ENCODE measurements around the gene SPTBN4.

SPTBN4 gene

DNA sequence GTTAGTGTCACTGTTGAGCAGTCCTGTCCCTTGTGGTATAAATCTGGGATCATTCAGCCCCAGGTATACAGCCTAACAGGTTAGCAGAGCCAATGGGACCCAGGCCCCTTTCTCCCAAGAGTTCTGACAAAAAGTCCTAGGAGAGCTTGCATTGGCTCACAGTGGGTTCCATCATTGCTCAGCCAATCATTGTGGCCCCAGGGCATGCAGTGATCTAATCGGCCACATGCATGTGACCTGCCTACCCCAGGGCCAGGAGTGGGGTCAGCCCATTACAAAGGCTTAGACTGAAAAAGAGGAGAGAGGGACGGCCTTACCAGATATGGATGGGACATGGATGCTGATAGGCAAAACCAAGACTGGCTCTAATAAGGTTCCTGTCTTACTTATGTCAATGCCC lies 41.1 kb downstream of the SPTBN4 start:
- Histone ChIP-seq H3K9me2 (replicated peaks; ENCODE audit: insufficient read depth, low read length) (no peaks in the 10 kb centered on the region), H3K79me2 (ENCODE audit: insufficient read depth, low read length) (no peaks in the 10 kb centered on the region), H3K4me3 (ENCODE audit: insufficient read depth, low read length, poor library complexity, severe bottlenecking) (no peak overlapping the region), H3F3A (ENCODE audit: insufficient read depth) (no peaks in the 10 kb centered on the region), H3K4me2 (ENCODE audit: low read depth, low read length, poor library complexity, severe bottlenecking) (no peak overlapping the region), H3K36me3 (ENCODE audit: low read length) (no peaks in the 10 kb centered on the region), H4K20me1 (ENCODE audit: low read depth, low read length) (no peaks in the 10 kb centered on the region), H3K27me3 (ENCODE audit: low read length) (no peaks in the 10 kb centered on the region), H2AFZ (ENCODE audit: low read depth, low read length, severe bottlenecking) (no peak overlapping the region), H3K9ac (ENCODE audit: low read length) (no peak overlapping the region), H3K9me3 (ENCODE audit: insufficient read depth, low read length) (no peaks in the 10 kb centered on the region), H3K27ac (ENCODE audit: low read depth, low read length) (no peak overlapping the region)
- no peak for TF ChIP-seq EZH2phosphoT487 (conservative IDR thresholded peaks at IDR 0.05; ENCODE audit: low read length)
- TF ChIP-seq, protein P1, sequence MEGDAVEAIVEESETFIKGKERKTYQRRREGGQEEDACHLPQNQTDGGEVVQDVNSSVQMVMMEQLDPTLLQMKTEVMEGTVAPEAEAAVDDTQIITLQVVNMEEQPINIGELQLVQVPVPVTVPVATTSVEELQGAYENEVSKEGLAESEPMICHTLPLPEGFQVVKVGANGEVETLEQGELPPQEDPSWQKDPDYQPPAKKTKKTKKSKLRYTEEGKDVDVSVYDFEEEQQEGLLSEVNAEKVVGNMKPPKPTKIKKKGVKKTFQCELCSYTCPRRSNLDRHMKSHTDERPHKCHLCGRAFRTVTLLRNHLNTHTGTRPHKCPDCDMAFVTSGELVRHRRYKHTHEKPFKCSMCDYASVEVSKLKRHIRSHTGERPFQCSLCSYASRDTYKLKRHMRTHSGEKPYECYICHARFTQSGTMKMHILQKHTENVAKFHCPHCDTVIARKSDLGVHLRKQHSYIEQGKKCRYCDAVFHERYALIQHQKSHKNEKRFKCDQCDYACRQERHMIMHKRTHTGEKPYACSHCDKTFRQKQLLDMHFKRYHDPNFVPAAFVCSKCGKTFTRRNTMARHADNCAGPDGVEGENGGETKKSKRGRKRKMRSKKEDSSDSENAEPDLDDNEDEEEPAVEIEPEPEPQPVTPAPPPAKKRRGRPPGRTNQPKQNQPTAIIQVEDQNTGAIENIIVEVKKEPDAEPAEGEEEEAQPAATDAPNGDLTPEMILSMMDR (IDR thresholded peaks at IDR 0.05; ENCODE audit: insufficient read depth, low read length, poor library complexity, severe bottlenecking), result no peak

DNA sequence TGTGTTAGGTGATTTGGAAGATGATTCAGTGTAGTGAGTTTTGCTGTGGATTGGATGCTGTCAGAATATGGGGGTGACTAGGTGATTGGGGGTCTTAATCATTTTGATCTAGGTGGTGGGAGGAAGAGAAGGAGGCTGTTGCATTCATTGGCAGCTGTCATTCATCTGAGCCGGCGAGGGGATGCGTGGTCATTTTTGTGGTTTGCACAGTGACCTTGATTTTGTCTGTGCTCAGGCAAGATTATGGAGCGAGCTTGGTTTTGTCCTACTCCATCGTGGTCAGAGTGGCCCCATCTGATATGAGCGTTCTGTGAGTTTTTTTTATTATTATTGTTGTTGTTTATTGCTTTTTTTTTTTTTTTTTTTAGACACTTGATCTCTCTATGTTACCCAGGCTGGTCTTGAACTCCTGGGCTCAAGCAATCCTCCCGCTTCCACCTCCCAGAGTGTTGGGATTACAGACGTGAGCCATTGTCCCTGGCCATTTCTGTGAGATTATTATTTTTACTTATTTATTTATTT lies 42.0 kb downstream of the SPTBN4 start:
- no peak overlapping the region for H2AFZ ChIP-seq (ENCODE audit: low read depth, low read length, severe bottlenecking)
- H3K27me3 ChIP-seq (ENCODE audit: low read length), result no peaks in the 10 kb centered on the region
- no peaks in the 10 kb centered on the region for H3F3A ChIP-seq (ENCODE audit: insufficient read depth)
- no peak overlapping the region for H3K27ac ChIP-seq (ENCODE audit: low read depth, low read length)
- H3K4me3 ChIP-seq (ENCODE audit: insufficient read depth, low read length, poor library complexity, severe bottlenecking), result no peak overlapping the region
- H3K4me2 ChIP-seq (ENCODE audit: low read depth, low read length, poor library complexity, severe bottlenecking), result no peak overlapping the region
- no peak overlapping the region for H3K9ac ChIP-seq (ENCODE audit: low read length)
- no peaks in the 10 kb centered on the region for H3K9me2 ChIP-seq (replicated peaks; ENCODE audit: insufficient read depth, low read length)
- H4K20me1 ChIP-seq (ENCODE audit: low read depth, low read length), result no peaks in the 10 kb centered on the region
- no peaks in the 10 kb centered on the region for H3K9me3 ChIP-seq (ENCODE audit: insufficient read depth, low read length)
- no peaks in the 10 kb centered on the region for H3K36me3 ChIP-seq (ENCODE audit: low read length)
- TF ChIP-seq, protein P1 (IDR thresholded peaks at IDR 0.05; ENCODE audit: insufficient read depth, low read length, poor library complexity, severe bottlenecking), result no peak
- no peak for TF ChIP-seq EZH2phosphoT487 (conservative IDR thresholded peaks at IDR 0.05; ENCODE audit: low read length)
- no peaks in the 10 kb centered on the region for H3K79me2 ChIP-seq (ENCODE audit: insufficient read depth, low read length)

DNA sequence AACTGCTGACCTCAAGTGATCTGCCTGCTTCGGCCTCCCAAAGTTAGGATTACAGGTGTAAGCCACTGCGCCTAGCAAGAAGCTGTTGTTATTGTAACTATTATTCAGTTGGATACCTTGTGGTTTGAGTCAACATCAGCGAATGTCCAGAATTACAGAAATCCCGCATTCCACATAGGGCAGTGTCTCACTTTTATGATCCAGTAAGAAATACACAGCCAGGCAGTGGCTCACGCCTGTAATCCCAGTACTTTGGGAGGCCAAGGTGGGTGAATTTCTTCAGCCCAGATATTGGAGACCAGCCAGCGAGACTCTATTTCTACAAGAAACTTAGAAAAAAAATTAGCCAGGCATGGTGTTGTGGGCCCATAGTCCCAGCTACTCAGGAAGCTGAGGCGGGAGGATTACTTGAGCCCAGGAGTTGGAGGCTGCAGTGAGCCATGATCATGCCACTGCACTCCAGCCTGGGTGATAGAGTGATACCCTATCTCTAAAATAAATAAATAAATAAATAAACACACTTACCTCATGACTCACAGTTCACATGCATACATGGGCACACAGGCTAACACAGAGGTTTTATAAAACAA lies 43.8 kb downstream of the SPTBN4 start:
- no peak overlapping the region for H3K4me3 ChIP-seq (ENCODE audit: insufficient read depth, low read length, poor library complexity, severe bottlenecking)
- H4K20me1 ChIP-seq (ENCODE audit: low read depth, low read length), result no peaks in the 10 kb centered on the region
- no peaks in the 10 kb centered on the region for H3F3A ChIP-seq (ENCODE audit: insufficient read depth)
- no peak overlapping the region for H3K4me2 ChIP-seq (ENCODE audit: low read depth, low read length, poor library complexity, severe bottlenecking)
- TF ChIP-seq, protein P1 (IDR thresholded peaks at IDR 0.05; ENCODE audit: insufficient read depth, low read length, poor library complexity, severe bottlenecking), result no peak
- TF ChIP-seq EZH2phosphoT487 (conservative IDR thresholded peaks at IDR 0.05; ENCODE audit: low read length), result no peak
- no peak overlapping the region for H2AFZ ChIP-seq (ENCODE audit: low read depth, low read length, severe bottlenecking)
- H3K36me3 ChIP-seq (ENCODE audit: low read length), result no peaks in the 10 kb centered on the region
- no peaks in the 10 kb centered on the region for H3K9me3 ChIP-seq (ENCODE audit: insufficient read depth, low read length)
- no peak overlapping the region for H3K27ac ChIP-seq (ENCODE audit: low read depth, low read length)
- H3K9ac ChIP-seq (ENCODE audit: low read length), result no peak overlapping the region
- no peaks in the 10 kb centered on the region for H3K79me2 ChIP-seq (ENCODE audit: insufficient read depth, low read length)
- no peaks in the 10 kb centered on the region for H3K27me3 ChIP-seq (ENCODE audit: low read length)
- H3K9me2 ChIP-seq (replicated peaks; ENCODE audit: insufficient read depth, low read length), result no peaks in the 10 kb centered on the region

All from SU-DHL-6 (cell line).